HG03280 (cell line): Measurements from ENCODE around the gene CD6.
A peak's percentile ranks its signal among the peaks of the same experiment; 100 is the strongest.
"Not testable (repeated sequence)": the region's sequence is repeated elsewhere in the genome, so short reads cannot be mapped to it uniquely, and the experiment has no call there.

Experiments
- ATAC-seq: cut with Tn5 transposase; IDR thresholded peaks from one replicate; pipeline ENCODE4 v1.9.1; 2021; ENCODE audit warnings: mild to moderate bottlenecking, moderate library complexity; ENCODE audit not compliant: unreplicated experiment

The CD6 gene

GRCh38 chr11:61049063-61049377 is 77.5 kb downstream of the CD6 start:
- no peak for ATAC-seq

GRCh38 chr11:61049859-61050258 is 78.4 kb downstream of the CD6 start:
- no peak for ATAC-seq

DNA sequence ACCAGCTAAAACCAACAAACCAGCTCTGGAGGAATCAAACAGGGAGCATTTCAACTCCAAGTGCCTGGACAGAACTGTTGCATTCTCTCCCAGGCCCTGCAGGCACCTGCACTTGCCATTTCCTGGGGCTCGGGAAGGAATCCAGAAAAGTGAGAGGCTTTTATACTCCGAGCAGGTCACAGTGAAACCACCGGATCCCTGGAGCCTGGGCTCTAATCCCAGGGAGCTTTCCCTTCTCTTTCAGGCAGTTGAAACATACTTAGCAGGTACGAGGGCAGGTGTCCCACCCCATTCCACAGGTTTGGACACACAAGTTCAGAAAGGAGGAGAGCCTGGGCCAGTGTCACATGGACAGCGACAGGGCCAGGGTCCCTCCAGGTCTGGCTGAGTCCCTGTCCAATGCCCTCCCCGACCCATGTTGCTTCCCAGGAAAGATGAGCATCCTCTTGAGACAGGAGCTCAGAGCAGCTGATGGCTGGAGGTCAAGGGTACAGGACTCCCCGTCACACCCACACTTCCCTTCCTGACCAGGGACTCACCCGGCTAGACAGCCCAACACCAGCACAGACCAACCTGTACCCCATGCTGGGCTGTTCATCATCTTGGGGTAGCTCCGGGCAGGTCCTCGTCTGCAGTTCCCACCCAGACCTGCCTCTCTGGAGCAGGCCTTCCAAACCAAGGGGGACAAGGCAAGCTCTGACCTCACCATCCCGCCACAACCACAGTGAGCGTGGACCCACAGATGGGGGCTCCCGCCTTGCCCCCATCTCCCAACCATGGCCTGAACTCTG is 80.9 kb downstream of the CD6 start:
- ATAC-seq, result no peak

DNA sequence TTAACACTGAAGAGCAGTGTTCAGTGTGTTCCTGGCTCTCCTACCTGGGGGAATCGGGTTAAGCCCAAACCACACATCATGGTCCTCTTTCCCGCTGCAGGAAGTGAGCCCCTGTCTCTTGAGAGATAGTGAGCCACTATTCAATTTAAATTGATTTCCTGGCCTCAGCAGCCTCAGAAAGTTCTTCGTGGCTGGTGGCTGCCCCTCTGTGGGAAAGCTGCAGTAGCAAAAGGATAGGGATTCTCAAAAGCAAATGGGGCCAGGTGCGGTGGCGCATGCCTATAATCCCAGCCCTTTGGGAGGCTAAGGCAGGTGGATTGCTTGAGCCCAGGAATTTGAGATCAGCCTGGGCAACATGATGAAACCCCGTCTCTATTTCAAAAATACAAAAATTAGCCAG is 81.7 kb downstream of the CD6 start:
- ATAC-seq, result no peak

GRCh38 chr11:61054513-61054912 is 83.0 kb downstream of the CD6 start:
- ATAC-seq, result no peak

DNA sequence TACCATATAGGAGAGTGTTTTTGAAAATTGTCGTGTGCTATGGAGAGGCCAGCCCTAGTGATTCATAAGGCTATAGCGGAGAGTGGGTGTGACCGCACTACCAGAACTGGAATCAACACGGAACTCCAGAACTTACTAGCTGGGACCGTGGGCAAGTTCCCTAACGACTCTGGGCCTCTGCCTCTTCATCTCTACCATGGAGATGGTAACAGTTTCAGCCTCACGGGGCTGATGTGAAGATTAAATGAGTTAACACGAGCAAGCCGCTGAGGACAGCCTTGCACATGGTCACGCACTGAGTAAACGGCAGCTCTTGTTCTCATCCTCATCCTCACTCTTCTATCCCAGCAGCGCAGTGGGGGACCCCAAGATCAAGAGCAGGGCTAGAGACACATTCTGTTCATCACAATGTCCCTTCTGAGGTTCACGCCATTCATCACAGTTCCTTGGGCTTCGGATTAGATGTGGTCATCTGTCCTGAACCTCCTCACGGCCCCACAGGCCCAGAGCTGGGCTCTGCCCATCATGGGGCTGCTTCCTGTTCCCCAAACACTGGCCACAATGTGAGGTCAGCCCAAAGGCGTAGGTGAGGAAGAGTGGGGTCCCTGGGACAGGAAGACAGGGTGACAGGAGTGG is 83.6 kb downstream of the CD6 start:
- ATAC-seq, result peak; percentile 60

DNA sequence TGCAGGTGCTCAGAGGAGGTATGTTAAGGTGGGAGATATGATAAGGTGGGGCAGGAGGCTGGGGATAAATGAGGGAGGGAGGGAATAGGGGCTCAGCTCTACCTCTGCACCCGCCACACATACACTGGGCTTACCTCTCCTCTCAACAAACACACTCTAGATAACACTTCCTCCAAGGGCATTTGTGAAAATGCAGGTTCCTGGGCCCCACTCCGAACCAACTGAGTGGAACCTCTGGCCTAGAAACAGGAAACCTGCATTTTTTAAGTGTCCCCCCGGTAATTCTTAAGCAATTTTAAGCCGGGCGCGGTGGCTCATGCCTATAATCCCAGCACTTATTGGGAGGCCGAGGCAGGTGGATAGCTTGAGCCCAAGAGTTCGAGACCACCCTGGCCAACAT is 84.3 kb downstream of the CD6 start:
- no peak for ATAC-seq

- no peak for ATAC-seq
These were observed 85.1 kb downstream of the CD6 start for GRCh38 chr11:61056571-61056970.

DNA sequence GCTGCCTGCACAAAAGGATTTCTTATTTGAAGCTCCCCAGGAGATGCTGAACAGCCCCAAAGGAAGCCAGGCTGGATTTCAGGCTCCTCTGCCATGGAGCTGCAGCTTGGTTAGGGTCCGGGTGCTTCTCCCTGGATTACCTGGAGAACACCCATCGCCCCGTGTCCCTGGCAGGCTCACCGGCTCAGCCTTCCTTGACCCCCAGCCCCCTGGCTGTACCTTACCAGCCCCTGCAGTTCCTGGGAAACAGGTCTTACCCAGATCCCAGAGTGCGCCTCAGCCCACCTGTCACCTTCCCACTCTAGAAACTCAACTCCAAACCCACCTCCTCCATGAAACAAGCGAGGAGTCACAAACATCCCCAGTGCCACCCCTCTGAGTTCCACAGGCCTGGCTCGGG is 85.5 kb downstream of the CD6 start:
- no peak for ATAC-seq

GRCh38 chr11:61057615-61058014 is 86.1 kb downstream of the CD6 start:
- no peak for ATAC-seq

DNA sequence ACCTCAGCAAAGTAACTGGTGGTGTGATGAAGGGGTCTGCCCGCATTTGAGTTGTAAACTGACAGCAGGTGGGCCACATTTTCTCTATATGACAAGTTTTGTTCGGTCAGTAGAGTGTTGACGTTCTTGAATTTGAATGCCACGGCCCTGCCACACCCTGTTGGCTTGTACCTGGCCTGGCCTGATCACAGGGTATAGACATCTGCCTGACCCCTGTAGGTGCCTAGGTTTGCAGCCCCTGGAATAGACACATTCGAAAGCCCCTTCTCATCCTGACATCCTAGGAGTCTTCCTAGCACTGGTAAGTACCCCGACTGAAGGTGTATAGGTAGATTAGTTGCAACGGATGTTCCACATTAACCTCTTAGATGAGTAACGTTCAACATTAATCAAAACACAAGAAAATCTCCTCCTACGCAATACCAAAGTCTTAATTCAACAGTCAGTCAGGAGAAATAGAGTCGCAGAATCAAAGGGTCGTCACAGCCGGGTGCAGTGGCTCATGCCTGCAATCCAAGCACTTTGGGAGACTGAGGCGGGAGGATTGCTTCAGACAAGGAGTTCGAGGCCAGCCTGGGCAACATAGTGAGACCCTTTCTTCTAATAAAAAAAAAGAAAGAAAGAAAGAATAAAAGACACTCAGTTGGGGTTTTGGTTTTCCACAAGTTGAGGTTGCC is 87.2 kb downstream of the CD6 start:
- ATAC-seq, result no peak

DNA sequence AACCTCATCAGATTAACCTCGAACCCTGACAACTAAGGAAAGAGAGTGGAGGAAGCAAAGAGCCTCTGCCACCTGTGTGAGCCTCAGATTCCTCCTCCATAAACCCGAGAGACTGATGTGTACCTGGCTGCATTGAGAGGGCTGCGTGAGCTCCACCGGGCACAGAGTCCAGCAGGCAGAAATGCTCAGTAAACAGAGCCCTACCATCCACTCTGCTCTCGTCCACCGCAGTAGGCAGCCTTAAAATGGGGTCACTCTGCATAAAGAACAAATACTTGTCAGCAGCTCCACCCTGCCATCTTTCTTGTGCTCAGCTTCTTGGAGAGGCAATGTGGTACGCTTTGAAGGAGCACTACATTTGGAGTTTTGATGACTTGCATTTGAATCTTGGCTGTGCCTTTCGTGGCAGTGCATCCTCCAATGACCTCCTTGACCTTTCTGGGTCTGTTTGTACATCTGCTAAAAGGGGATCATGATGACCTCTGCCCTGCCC is 87.8 kb downstream of the CD6 start:
- no peak for ATAC-seq

- ATAC-seq, result peak; percentile 71
These were observed 89.8 kb downstream of the CD6 start for GRCh38 chr11:61061081-61061826.

DNA sequence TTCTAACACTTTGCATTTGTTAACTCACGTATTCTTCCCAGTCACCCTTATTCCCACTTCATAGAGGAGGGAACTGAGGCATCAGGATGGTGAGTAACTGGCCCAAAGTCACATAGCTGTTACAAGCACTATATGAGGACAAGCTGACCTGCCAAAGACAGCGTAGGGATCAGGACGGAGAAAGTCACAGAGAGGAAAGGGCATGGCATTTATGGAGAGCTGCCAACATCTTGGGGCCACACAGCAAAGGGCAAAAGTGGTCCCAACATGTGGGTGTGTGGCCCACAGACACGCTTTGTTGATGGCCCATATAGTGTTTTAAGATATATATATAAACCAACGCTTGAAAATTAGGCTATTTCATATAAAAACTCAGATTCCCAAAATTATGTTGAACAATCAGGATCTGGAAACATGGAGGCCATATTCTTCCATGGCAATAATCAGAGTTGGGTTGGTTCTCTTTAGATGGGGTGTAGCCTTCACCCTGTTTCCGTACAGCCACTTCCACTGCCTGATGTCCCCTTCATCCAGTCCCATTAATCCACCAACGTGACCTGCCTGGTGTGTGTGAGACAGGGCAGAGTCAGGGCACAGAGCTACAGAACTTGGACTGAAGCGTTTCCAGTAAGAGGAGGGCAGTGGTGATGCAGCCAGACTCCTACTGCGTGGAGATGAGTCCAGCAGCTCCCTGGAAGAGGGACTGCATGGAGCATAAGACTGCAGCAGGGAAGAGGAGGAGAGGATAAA is 90.9 kb downstream of the CD6 start:
- ATAC-seq, result no peak

DNA sequence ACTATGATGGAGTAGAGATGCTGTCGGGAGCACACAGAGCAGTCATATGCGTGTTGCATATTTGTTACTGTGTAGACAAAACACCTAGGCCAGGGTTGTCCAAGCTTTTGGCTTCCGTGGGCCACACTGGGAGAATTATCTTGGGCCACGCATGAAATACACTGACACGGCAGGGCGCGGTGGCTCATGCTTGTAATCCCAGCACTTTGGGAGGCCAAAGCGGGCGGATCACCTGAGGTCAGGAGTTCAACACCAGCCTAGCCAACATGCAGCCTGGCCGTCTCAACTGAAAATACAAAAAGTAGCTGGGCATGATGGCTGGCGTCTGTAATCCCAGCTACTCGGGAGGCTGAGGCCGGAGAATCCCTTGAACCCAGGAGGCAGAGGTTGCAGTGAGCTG is 93.8 kb downstream of the CD6 start:
- not testable (repeated sequence) for ATAC-seq

GRCh38 chr11:61065955-61066638 is 94.6 kb downstream of the CD6 start:
- no peak for ATAC-seq

GRCh38 chr11:61066645-61067044 is 95.2 kb downstream of the CD6 start:
- ATAC-seq, result no peak

DNA sequence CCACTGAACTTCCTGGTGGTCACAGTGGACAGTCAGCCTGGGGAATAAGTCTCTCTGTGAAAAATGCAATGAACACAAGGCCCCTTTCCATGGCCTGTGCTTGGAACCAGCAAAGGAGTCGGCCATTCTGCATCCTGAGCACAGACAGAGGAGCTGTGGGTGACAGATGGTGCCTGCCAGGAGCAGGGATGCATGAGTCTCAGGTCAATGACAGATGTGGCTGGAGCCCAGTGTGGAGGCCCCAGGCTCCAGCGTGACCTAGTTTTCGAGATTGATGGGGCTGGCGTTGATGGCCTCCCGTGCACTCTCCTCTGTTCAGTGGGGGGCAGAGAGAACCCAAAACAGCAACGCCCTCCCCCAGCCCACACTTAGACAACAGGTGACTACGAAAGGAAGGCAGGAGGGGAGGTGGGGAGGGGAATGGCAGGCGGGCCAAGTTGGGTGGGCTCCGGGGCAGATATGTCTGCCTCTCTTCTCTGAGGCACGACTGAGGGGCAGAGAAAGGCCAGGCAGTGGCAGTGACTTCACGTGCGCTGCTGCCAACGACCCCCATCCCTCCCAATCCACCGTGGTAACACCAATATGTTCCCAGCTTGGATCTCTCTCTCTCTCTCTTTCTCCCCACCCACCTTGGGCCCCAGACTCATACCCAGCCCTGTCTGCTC is 96.4 kb downstream of the CD6 start:
- no peak for ATAC-seq

- ATAC-seq, result no peak
These were observed 97.1 kb downstream of the CD6 start for GRCh38 chr11:61068581-61068980.

- no peak for ATAC-seq
These were observed 97.9 kb downstream of the CD6 start for GRCh38 chr11:61069427-61069826.
